Kidney (tissue), 14 donors: ENCODE measurements around the gene EHBP1L1. TPM values are rescaled to one million over a fixed set of nuclear protein-coding genes. Genes with fewer than 3 reads are reported as not detected.
A peak's percentile ranks its signal among the peaks of the same experiment; 100 is the strongest.

Source experiments
- DNase-seq, 5 donors: peaks; one replicate each; pipeline ENCODE4 v3.0.0-alpha.2; 2013 to 2020
- FAIRE-seq: peaks from 2 replicates; lab custom pipeline; 2012; peaks lifted over from hg19 to GRCh38; lab: Jason Lieb, UNC
- H3K27ac ChIP-seq, 2 donors: one replicate each; pipeline ENCODE4 v1.7.0; 2013; ENCODE audit warnings: low read depth in 2 of 2, low read length in 2 of 2, inconsistent platforms in 1 of 2
- H3K27me3 ChIP-seq: one replicate; pipeline ENCODE4 v1.7.1; 2013; ENCODE audit warnings: low read length, inconsistent platforms; ENCODE audit not compliant: control insufficient read depth, insufficient read depth
- H3K36me3 ChIP-seq, 3 donors: one replicate each; pipeline versions ENCODE4 v1.7.0 to v1.7.1; 2013; ENCODE audit warnings: low read length in 3 of 3, control low read depth in 1 of 3, inconsistent platforms in 1 of 3; ENCODE audit not compliant: insufficient read depth in 3 of 3, control insufficient read depth in 2 of 3
- H3K4me1 ChIP-seq, 3 donors: one replicate each; pipeline versions ENCODE4 v1.7.0 to v1.7.1; 2013; ENCODE audit warnings: low read length in 3 of 3, inconsistent platforms in 1 of 3, low read depth in 1 of 3; ENCODE audit not compliant: control insufficient read depth in 2 of 3, insufficient read depth in 2 of 3
- H3K4me3 ChIP-seq, 3 donors: one replicate each; pipeline versions ENCODE4 v1.7.0 to v1.8.1; 2013; ENCODE audit warnings: low read length in 3 of 3, control low read depth in 1 of 3, inconsistent platforms in 1 of 3
- H3K9ac ChIP-seq, 3 donors: one replicate each; pipeline versions ENCODE4 v1.7.0 to v1.7.1; 2013; ENCODE audit warnings: low read length in 3 of 3, control low read depth in 1 of 3, inconsistent platforms in 1 of 3
- H3K9me3 ChIP-seq, 3 donors: one replicate each; pipeline versions ENCODE4 v1.7.0 to v1.7.1; 2013; ENCODE audit warnings: low read length in 3 of 3, control low read depth in 1 of 3, inconsistent platforms in 1 of 3; ENCODE audit not compliant: control insufficient read depth in 2 of 3, insufficient read depth in 1 of 3
- intact Hi-C: fragments of 100-400 bp; cut with DNase I; formaldehyde crosslinking; loops from one replicate; pipeline ENCODE4 v1.11.1; 2022
- polyA plus RNA-seq: library from polyadenylated mRNA; stranded (reverse); fragments of 350-450 nt; fragmentation: Illumina TruSeq; extraction: RNeasy Lipid Tissue Mini Kit (QIAGEN cat#74804); gene quantifications from one replicate; pipeline ENCODE4 v1.2.3, GENCODE V29; 2014; ENCODE audit warnings: low read depth, low replicate concordance; ENCODE audit not compliant: insufficient read depth
- total RNA-seq: library from RNA; stranded (reverse); fragmentation: NEBNext Ultra II Directional; extraction: Animal tissue kit (Norgen Biotek cat#: 25700); gene quantifications from one replicate; pipeline ENCODE4 v1.2.1, GENCODE V29; 2021
- TF ChIP-seq, protein P1 (sequence below): IDR thresholded peaks from 3 replicates; pipeline ENCODE4 v1.5.1; 2012; ENCODE audit warnings: mild to moderate bottlenecking, moderate library complexity, borderline replicate concordance; ENCODE audit not compliant: insufficient read depth; ENCODE audit errors: extremely low read depth
- donor health status: control.
- donor health status: control.
- donor health status: control.
- donor health status: control.
- donor health status: control.
- donor health status: DM: yes; HTN: yes; CAD: no.
- donor health status: Normal renal cell carcinoma (clear cell type).

Gene EHBP1L1
- total and polyA plus RNA-seq, 2 donors from 2014 or later: 20.5 to 95.4 TPM

DNA sequence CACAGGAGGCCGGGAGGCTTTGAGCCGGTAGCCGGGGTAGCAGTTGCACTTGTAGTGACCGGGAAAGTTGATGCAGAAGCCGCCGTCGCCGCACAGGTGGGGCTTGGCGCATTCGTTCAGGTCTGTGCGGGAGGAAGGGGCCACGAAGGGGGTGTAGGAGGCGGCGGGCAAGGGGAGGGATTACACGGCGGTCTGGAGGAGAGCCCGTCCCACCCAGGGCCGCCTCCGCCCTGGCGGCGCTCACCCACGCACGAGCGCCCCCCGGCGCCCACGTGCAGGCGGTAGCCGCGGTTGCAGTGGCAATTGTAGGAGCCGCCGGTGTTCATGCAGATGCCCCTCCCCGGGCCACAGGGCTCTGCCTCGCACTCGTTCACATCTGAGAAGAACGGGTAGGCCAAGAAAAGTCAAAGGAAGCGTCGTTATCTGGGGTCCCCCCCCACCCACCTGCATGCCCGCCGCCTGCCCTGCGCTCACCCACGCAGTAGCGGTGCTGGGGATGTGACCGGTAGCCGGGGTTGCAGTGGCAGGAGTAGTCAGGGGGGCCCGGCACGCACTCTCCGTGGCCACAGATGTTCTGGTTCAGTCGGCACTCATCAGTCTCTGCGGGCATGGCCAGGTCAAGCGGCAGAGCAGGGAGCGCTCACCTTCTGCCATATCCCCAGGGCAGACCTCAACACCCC, 28.3 kb upstream of the EHBP1L1 start:
- no peak overlapping the region for H3K27ac ChIP-seq
- no peak for FAIRE-seq

DNA sequence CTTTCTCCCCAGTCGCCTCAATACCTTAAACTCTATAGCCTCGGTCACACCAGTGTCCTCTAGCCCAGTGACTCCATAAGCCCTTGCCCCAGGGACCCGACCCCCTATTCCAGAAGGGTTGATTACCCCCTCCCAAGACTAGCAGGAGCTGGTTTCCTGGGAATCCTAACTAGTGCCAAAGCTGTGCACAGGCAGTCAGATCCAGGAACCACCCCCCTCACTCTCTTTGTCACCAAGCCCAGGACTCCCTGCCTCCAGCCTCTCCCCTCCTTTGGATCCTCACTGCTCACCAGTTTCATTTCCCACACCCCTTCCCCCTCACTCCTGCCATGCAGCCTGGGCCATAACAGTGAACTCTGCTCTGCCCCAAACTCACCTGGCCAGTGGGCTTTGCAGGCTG, 27.5 kb upstream of the EHBP1L1 start:
- Histone ChIP-seq H3K27ac (no peak overlapping the region), H3K9me3 (no peaks in the 10 kb centered on the region), H3K4me3 (no peak overlapping the region), H3K4me1 (peaks cover 0 to 20% (median 4%) of the 10 kb centered on the region in 3 donors), H3K36me3 (peaks cover 0 to 2% (median 0%) of the 10 kb centered on the region in 3 donors), H3K9ac (no peak overlapping the region), H3K27me3 (no peaks in the 10 kb centered on the region)
- intact Hi-C loops: no loop called here
- FAIRE-seq: no peak
- DNase-seq: no peak
- TF ChIP-seq, protein P1, sequence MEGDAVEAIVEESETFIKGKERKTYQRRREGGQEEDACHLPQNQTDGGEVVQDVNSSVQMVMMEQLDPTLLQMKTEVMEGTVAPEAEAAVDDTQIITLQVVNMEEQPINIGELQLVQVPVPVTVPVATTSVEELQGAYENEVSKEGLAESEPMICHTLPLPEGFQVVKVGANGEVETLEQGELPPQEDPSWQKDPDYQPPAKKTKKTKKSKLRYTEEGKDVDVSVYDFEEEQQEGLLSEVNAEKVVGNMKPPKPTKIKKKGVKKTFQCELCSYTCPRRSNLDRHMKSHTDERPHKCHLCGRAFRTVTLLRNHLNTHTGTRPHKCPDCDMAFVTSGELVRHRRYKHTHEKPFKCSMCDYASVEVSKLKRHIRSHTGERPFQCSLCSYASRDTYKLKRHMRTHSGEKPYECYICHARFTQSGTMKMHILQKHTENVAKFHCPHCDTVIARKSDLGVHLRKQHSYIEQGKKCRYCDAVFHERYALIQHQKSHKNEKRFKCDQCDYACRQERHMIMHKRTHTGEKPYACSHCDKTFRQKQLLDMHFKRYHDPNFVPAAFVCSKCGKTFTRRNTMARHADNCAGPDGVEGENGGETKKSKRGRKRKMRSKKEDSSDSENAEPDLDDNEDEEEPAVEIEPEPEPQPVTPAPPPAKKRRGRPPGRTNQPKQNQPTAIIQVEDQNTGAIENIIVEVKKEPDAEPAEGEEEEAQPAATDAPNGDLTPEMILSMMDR: no peak

More for the DNA sequence above, 28.3 kb upstream of the EHBP1L1 start:
- Histone ChIP-seq H3K27me3 (no peaks in the 10 kb centered on the region), H3K4me3 (no peak overlapping the region), H3K36me3 (peaks cover 0 to 2% (median 0%) of the 10 kb centered on the region in 3 donors), H3K9me3 (no peaks in the 10 kb centered on the region), H3K4me1 (peaks cover 0 to 18% (median 4%) of the 10 kb centered on the region in 3 donors), H3K9ac (no peak overlapping the region)
- TF ChIP-seq, protein P1: no peak
- intact Hi-C loops: no loop called here
- DNase-seq: peak in 4 of 5 donors; percentile 35 to 80 (median 62)

DNA sequence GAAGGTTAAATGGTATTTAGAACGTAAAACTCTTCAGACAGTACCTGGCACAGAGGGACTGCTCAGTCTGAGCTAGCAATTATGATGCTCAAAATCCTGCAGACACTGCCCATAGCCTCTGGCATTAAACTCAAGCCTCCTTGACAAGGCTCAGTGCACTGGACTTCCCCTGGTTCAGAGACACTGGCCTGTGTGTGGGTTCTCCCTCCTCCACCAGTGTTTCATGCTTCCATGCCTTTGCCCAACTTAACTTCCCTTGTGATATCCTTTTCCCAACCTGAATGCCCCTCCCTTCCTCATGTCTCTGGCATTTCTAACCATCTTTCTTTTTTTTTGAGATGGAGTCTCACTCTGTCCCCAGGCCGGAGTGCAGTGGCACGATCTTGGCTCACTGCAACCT, 26.8 kb upstream of the EHBP1L1 start:
- Histone ChIP-seq H3K27ac (no peak overlapping the region), H3K9me3 (no peaks in the 10 kb centered on the region), H3K36me3 (peaks cover 0 to 2% (median 0%) of the 10 kb centered on the region in 3 donors), H3K4me3 (no peak overlapping the region), H3K9ac (no peak overlapping the region), H3K27me3 (no peaks in the 10 kb centered on the region), H3K4me1 (peaks cover 0 to 20% (median 4%) of the 10 kb centered on the region in 3 donors)
- no peak for FAIRE-seq
- TF ChIP-seq, protein P1: no peak
- intact Hi-C loops: no loop called here
- no peak for DNase-seq
